ENCODE results near the gene MSN.

DNA sequence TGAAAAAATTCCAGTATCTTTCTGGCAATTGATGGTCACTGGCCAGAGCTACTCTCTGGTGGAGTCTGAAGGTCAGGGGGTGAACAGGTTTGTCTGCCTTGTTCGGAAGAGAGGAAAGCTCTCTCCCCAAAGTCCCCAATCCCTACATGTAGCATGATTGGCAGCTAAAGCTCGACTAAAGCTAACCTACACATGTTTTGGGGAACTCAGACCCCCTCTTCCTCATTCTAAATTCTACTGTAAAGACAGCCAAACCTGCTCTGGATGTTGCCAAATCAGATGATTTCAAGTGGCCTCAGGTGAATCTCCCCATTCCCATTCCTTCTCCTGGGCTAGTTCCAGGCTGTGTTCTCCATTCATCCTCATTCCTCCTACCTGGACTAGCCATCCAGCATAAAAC is 84.1 kb downstream of the MSN start:
- no peak for TF ChIP-seq ZNF274 (IDR thresholded peaks at IDR 0.05; ENCODE audit: low read depth, low read length)
- no peak for TF ChIP-seq YY1 (IDR thresholded peaks at IDR 0.05; ENCODE audit: insufficient read depth, insufficient read length)
